Urinary bladder (tissue), 4 donors: ENCODE results near the gene PLEKHA7. TPM values are rescaled to one million over a fixed set of nuclear protein-coding genes. Genes with fewer than 3 reads are reported as not detected.

ENCODE experiments used
- DNase-seq: peaks from one replicate; pipeline ENCODE4 v3.0.0-alpha.2; 2015; ENCODE audit errors: extremely low spot score
- H3K27ac ChIP-seq: one replicate; pipeline ENCODE4 v1.5.1; 2013; ENCODE audit warnings: low read depth, mild to moderate bottlenecking, moderate library complexity
- H3K36me3 ChIP-seq: one replicate; pipeline ENCODE4 v1.6.1; 2013; ENCODE audit warnings: mild to moderate bottlenecking, moderate library complexity; ENCODE audit not compliant: insufficient read depth
- H3K4me1 ChIP-seq: one replicate; pipeline ENCODE4 v1.6.1; 2013; ENCODE audit warnings: mild to moderate bottlenecking, moderate library complexity; ENCODE audit not compliant: insufficient read depth
- H3K4me3 ChIP-seq: one replicate; pipeline ENCODE4 v1.5.1; 2013; ENCODE audit warnings: low read depth, low read length
- WGBS: extraction: QIAGEN DNeasy Blood & Tissue Kit; methylation state at CpG from one replicate; pipeline ENCODE4 v1.1.7; 2013; 5-methylcytosine and 5-hydroxymethylcytosine counted together
- polyA plus RNA-seq: library from polyadenylated mRNA; stranded (reverse); fragments of 200-250 nt; gene quantifications from one replicate; pipeline ENCODE4 v1.2.3, GENCODE V29; 2013
- total RNA-seq: library from RNA; depleted of rRNA; stranded (reverse); fragments of >200 nt; gene quantifications from one replicate; pipeline ENCODE4 v1.2.3, GENCODE V29; 2014
- donor health status: healthy with polysubstance abuse.
- donor health status: healthy.

PLEKHA7 gene
- total and polyA plus RNA-seq, 2 donors: 8.1 to 8.3 TPM

GRCh38 chr11:16793511-16793910 lies 220.7 kb downstream of the PLEKHA7 start:
- no peak overlapping the region for H3K4me3 ChIP-seq
- H3K36me3 ChIP-seq: no peaks in the 10 kb centered on the region
- WGBS: 97% methylated on average over 3 of the region's 3 CpGs
- no peak for DNase-seq
- no peak overlapping the region for H3K27ac ChIP-seq
- H3K4me1 ChIP-seq: no peaks in the 10 kb centered on the region

GRCh38 chr11:16793009-16793408 lies 221.2 kb downstream of the PLEKHA7 start:
- DNase-seq: no peak
- no peaks in the 10 kb centered on the region for H3K36me3 ChIP-seq
- 96% methylated on average over 3 of the region's 3 CpGs for WGBS
- H3K27ac ChIP-seq: no peak overlapping the region
- H3K4me1 ChIP-seq: no peaks in the 10 kb centered on the region
- H3K4me3 ChIP-seq: no peak overlapping the region

DNA sequence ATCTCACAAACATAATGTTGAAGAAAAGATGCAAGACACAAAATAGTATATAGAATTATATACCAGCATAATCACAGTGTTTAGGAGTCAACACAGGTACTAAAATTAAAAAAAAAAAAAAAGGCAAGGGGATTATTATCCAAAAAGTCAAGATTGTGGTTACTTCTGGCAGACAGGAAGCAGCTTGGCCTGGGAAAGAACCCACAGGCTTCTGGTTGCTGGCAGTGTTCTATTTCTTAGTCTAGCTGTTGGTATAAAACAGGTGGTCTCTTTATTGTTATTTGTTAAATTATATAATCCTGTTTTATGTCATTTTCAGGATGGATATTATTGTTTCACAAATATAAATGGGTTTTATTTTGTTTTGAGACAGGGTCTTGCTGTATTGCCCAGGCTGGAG lies 221.8 kb downstream of the PLEKHA7 start:
- H3K36me3 ChIP-seq: no peaks in the 10 kb centered on the region
- H3K4me3 ChIP-seq: no peak overlapping the region
- DNase-seq: no peak
- H3K4me1 ChIP-seq: no peaks in the 10 kb centered on the region
- H3K27ac ChIP-seq: no peak overlapping the region

GRCh38 chr11:16791191-16791961 lies 222.8 kb downstream of the PLEKHA7 start:
- Histone ChIP-seq H3K4me3 (no peak overlapping the region), H3K27ac (no peak overlapping the region), H3K36me3 (no peaks in the 10 kb centered on the region), H3K4me1 (no peaks in the 10 kb centered on the region)
- WGBS: 62% methylated on average over 13 of the region's 13 CpGs
- no peak for DNase-seq

DNA sequence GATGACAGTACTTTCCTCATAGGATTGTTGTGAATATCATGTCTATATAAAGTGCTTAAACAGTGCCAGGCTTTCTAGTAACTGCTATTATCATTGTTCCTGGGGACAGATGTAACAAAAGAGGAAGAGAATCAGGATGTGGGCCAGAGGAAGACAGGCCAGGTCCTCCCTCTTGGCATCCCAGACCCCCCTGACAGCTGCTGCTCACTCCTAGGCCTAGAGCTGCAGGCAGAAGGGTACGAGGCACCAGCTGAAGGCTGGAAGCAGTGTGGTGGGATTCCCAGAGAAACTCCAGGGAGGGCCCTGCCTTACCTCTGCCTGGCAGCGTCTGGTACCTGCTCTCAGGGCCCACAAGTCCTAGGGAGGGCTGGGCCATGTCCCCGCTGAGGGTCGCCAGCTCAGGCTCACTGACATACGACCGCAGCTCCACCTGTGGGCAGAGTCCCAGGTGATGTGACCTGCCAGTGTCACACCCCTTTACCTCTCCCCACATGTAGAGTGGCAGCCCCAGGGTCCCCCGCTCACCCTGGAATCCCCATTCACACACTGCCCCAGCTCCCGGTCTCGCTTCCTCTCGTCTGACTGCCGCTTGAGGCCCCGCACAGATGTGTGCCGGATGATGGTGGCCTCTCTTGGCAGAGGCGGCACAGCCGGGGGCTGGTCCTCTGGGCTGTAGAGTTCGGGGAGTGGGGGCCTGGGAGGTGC lies 223.6 kb downstream of the PLEKHA7 start:
- WGBS: 92% methylated on average over 16 of the region's 16 CpGs
- H3K4me1 ChIP-seq: no peaks in the 10 kb centered on the region
- no peak overlapping the region for H3K27ac ChIP-seq
- H3K4me3 ChIP-seq: no peak overlapping the region
- DNase-seq: no peak
- no peaks in the 10 kb centered on the region for H3K36me3 ChIP-seq

DNA sequence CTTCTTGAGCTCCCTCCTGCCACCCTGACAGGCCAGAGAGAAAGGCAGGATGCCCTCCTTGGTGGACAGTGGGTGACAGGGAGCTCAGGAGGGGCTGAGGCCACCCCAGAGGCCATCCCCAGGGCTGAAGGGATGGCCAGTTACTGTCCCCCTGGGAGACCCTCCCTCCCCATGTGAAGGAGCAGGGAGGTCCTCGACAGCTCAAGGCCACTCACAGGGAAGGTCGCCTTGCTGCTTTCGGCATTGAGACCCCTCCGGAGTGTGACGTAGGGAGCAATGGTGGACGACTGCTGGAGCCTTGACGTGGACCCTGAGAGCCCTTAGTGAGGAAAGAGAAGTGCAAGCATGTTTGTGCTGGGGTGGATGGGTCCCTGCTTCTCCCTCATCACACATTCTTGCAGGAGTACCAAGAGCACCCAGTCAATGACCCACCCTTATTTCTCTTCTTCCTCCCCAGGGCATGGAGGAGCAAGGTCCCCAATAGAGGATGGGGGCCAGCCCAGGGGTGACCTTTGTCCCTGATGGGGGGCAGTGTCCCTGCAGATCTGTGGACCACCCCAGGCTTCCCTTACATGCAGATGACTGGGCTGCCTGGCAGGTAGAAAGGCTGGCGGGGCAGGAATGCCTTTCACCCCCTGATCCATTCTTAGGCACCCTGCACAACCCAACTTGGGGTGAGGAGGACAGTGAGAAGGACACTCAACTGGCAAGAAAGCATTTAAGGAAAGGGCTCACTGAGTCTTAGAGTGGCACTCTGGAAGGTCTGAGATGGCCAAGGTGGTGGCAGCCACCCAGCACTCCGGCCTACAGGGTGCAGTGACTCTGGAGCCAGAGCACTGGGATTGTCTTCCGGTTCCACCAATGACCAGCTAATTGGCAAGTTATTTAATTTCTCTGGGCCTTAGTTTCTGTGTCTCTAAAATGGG lies 224.4 kb downstream of the PLEKHA7 start:
- Histone ChIP-seq H3K36me3 (no peaks in the 10 kb centered on the region), H3K4me1 (no peaks in the 10 kb centered on the region), H3K4me3 (no peak overlapping the region), H3K27ac (no peak overlapping the region)
- no peak for DNase-seq
- 96% methylated on average over 10 of the region's 10 CpGs for WGBS

- Histone ChIP-seq H3K27ac (no peak overlapping the region), H3K36me3 (no peaks in the 10 kb centered on the region), H3K4me1 (no peaks in the 10 kb centered on the region), H3K4me3 (no peak overlapping the region)
- DNase-seq: no peak
- 89% methylated on average over 13 of the region's 13 CpGs for WGBS
These were observed 225.2 kb downstream of the PLEKHA7 start for GRCh38 chr11:16789063-16789420.

DNA sequence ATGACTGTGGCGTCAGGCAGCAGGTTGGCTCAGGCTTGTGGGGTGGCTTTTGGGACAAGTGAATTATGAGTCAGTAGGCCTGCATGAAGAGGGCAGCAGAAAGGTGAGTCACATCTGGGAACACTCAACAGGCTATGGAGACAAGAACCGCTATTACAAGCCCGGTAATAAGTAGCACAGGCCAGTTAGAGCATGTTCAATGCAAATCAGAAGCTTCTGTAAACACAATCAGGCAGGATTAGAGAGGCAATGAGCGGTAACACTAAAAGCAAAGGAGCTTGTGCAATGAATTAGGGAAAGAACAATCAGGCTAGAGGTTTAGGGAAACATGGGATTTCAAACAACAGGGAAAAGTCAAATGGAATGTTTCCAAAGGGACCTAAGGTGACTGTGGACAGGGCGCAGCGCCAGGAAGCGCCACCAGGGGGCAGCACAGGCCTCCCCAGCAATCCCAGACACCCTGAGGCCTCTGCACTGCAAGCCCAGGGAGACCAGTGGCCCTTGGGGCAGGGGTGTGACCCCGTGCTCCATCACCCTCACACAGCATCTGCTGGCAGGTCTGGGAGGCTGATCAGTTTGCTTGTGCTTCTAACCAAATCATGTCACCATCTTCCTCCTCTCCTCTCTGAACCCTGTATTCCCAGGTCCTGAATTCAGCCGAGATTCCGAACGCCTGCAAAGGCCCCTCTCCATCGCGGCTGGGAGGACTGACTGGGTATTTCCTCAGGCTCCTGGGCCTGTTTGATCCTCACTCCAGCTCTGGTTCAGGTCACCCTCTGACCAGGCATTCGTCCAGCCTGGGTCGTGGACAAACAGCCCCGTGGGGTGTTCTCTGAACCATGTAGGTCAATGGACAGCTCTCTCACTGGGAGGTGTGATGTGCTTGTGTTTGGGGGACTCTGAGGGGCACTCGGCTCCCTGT lies 225.8 kb downstream of the PLEKHA7 start:
- no peak overlapping the region for H3K27ac ChIP-seq
- H3K4me1 ChIP-seq: no peaks in the 10 kb centered on the region
- H3K36me3 ChIP-seq: no peaks in the 10 kb centered on the region
- no peak overlapping the region for H3K4me3 ChIP-seq
- 67% methylated on average over 17 of the region's 17 CpGs for WGBS
- no peak for DNase-seq

GRCh38 chr11:16787035-16787742 lies 227.0 kb downstream of the PLEKHA7 start:
- Histone ChIP-seq H3K4me3 (no peak overlapping the region), H3K4me1 (no peaks in the 10 kb centered on the region), H3K36me3 (no peaks in the 10 kb centered on the region), H3K27ac (no peak overlapping the region)
- 87% methylated on average over 7 of the region's 7 CpGs for WGBS
- no peak for DNase-seq

GRCh38 chr11:16786131-16786530 lies 228.1 kb downstream of the PLEKHA7 start:
- Histone ChIP-seq H3K4me1 (no peaks in the 10 kb centered on the region), H3K4me3 (no peak overlapping the region), H3K27ac (no peak overlapping the region), H3K36me3 (no peaks in the 10 kb centered on the region)
- 88% methylated on average over 6 of the region's 6 CpGs for WGBS
- no peak for DNase-seq

- H3K27ac ChIP-seq: no peak overlapping the region
- no peak for DNase-seq
- 57% methylated on average over 7 of the region's 7 CpGs for WGBS
These were observed 228.6 kb downstream of the PLEKHA7 start for GRCh38 chr11:16785520-16786128.

GRCh38 chr11:16784666-16785065 lies 229.5 kb downstream of the PLEKHA7 start:
- no peaks in the 10 kb centered on the region for H3K36me3 ChIP-seq
- H3K27ac ChIP-seq: no peak overlapping the region
- no peak overlapping the region for H3K4me3 ChIP-seq
- no peak for DNase-seq
- 52% methylated on average over 2 of the region's 2 CpGs for WGBS
- no peaks in the 10 kb centered on the region for H3K4me1 ChIP-seq

More at GRCh38 chr11:16785520-16786128, 228.6 kb downstream of the PLEKHA7 start:
- no peaks in the 10 kb centered on the region for H3K36me3 ChIP-seq
- no peaks in the 10 kb centered on the region for H3K4me1 ChIP-seq
- H3K4me3 ChIP-seq: no peak overlapping the region
